ENCODE results near the gene TAF5.
A peak's percentile ranks its signal among the peaks of the same experiment; 100 is the strongest.

TAF5 gene

GRCh38 chr10:103374263-103374662, 6.5 kb downstream of the TAF5 start:
- DNase-seq (ENCODE audit: low read depth) = no peak
- H3K4me3 ChIP-seq (ENCODE audit: control insufficient read depth, low read depth, low read length) = no peak overlapping the region
- no peak for TF ChIP-seq CTCF (IDR thresholded peaks at IDR 0.05; ENCODE audit: control insufficient read depth, insufficient read depth, low read depth, low read length, missing control alignments)

GRCh38 chr10:103382769-103383168, 15.0 kb downstream of the TAF5 start:
- TF ChIP-seq CTCF (IDR thresholded peaks at IDR 0.05; ENCODE audit: control insufficient read depth, insufficient read depth, low read depth, low read length, missing control alignments) = no peak

GRCh38 chr10:103394180-103394579, 26.4 kb downstream of the TAF5 start:
- DNase-seq (ENCODE audit: low read depth) = no peak
- H3K4me3 ChIP-seq (ENCODE audit: control insufficient read depth, low read depth, low read length) = no peak overlapping the region
- no peak for TF ChIP-seq CTCF (IDR thresholded peaks at IDR 0.05; ENCODE audit: control insufficient read depth, insufficient read depth, low read depth, low read length, missing control alignments)

More at GRCh38 chr10:103382769-103383168, 15.0 kb downstream of the TAF5 start:
- H3K4me3 ChIP-seq (ENCODE audit: control insufficient read depth, low read depth, low read length) = no peak overlapping the region
- no peak for DNase-seq (ENCODE audit: low read depth)

- no peak for TF ChIP-seq CTCF (IDR thresholded peaks at IDR 0.05; ENCODE audit: control insufficient read depth, insufficient read depth, low read depth, low read length, missing control alignments)
- DNase-seq (ENCODE audit: low read depth) = no peak
- peak overlapping the region; percentile 73 for H3K4me3 ChIP-seq (ENCODE audit: control insufficient read depth, low read depth, low read length)
These were observed 27.9 kb downstream of the TAF5 start for GRCh38 chr10:103395754-103396066.

GRCh38 chr10:103396067-103396788, 28.5 kb downstream of the TAF5 start, which contains the start of the genes ATP5MK and PDCD11:
Gene ATP5MK, minus strand, starts transcription at chr10:103396475. Its CDS starts 4,018 bp downstream, at chr10:103392457.
Gene PDCD11, plus strand, starts transcription at chr10:103396626. Its CDS starts 1,801 bp downstream, at chr10:103398427.
- DNase-seq (ENCODE audit: low read depth) = peak; percentile 86
- peak within 1 kb of the TSS; percentile 73 for H3K4me3 ChIP-seq (ENCODE audit: control insufficient read depth, low read depth, low read length)

GRCh38 chr10:103396789-103397087, 29.0 kb downstream of the TAF5 start:
- TF ChIP-seq CTCF (IDR thresholded peaks at IDR 0.05; ENCODE audit: control insufficient read depth, insufficient read depth, low read depth, low read length, missing control alignments) = no peak
- peak overlapping the region; percentile 73 for H3K4me3 ChIP-seq (ENCODE audit: control insufficient read depth, low read depth, low read length)
- DNase-seq (ENCODE audit: low read depth) = no peak

More at GRCh38 chr10:103396067-103396788, 28.5 kb downstream of the TAF5 start, which contains the start of the genes ATP5MK and PDCD11:
- TF ChIP-seq CTCF (IDR thresholded peaks at IDR 0.05; ENCODE audit: control insufficient read depth, insufficient read depth, low read depth, low read length, missing control alignments) = peak; percentile 18
